Posterior vena cava (tissue), 2 donors: ENCODE measurements around the gene CASP3. TPM values are rescaled to one million over a fixed set of nuclear protein-coding genes. Genes with fewer than 3 reads are reported as not detected.
"Not testable (repeated sequence)": the region's sequence is repeated elsewhere in the genome, so short reads cannot be mapped to it uniquely, and the experiment has no call there.

ENCODE experiments used
- DNase-seq: peaks from one replicate; pipeline ENCODE4 v3.0.0-alpha.2; 2020; ENCODE audit warnings: low spot score
- intact Hi-C, 2 donors: fragments of 100-400 bp; cut with DNase I; formaldehyde crosslinking; loops; one replicate each; pipeline versions ENCODE4 v1.14.1 to v1.14.2; 2022 to 2023
- total RNA-seq, 2 donors: library from RNA; stranded (reverse); fragmentation: NEBNext Ultra II Directional; extraction: Animal tissue kit (Norgen Biotek cat#: 25700); gene quantifications; one replicate each; pipeline ENCODE4 v1.2.1, GENCODE V29; 2021
- donor health status: DM: yes; HTN: yes; CAD: no.
- donor health status: DM: yes; HTN: yes; CAD: no.

Gene CASP3
- total RNA-seq, 2 donors from 2014 or later: 16.8 to 17.1 TPM

DNA sequence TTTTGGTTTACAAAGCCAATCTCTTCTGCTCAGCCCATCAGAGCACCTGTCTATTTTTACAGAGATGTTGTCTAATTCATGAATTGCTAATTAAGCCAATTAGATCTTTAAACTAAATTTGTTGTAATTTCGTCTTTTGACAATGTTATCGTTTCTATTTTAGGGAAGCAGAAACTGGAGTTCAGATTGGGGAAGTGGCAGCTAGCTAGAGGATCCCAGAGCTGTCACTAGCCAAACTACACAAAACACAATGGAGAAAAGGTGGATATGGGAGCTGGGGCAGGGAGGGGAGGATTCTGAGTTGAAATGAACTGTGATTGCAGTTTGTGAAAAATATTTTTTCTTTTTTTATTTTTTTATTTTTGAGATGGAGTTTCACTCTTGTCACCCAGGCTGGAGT is 35.8 kb downstream of the CASP3 start:
- no peak for DNase-seq
- intact Hi-C loops: no loop called here

DNA sequence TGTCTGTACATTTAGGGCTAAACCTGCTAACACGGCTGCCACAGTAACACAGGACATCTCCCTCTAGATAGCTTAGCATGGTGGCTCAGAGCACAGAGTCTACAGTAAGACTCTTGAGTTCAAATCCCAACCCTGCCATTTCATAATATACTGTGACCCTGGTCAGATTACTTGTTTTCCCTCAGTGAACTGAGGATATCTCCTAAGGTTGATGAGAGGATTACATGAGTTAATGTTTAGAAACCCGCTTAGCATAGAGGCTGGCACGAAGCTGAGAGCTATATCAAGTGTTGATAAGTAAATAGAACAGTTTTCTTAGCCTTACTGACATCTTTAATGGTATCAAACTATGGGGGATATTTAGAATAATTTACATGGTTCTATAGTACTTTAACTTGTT is 37.2 kb downstream of the CASP3 start:
- intact Hi-C loops: no loop called here
- DNase-seq: no peak

- DNase-seq, intact Hi-C loops: not testable (repeated sequence)
Measured at GRCh38 chr4:184607429-184607828, 41.8 kb downstream of the CASP3 start.

GRCh38 chr4:184602857-184603256 is 46.4 kb downstream of the CASP3 start:
- intact Hi-C loops, DNase-seq: not testable (repeated sequence)

DNA sequence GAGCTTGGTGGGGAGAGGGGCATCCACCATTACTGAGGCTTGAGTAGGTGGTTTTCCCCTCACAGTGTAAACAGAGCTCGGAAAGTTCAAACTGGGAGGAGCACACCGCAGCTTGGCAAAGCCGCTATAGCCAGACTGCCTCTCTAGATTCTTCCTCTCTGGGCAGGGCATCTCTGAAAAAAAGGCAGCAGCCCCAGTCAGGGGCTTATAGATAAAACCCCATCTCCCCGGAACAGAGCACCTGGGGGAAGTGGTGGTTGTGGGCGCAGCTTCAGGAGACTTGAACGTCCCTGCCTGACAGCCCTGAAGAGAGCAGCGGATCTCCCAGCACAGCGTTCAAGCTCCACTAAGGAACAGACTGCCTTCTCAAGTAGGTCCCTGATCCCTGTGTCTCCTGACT is 48.3 kb downstream of the CASP3 start:
- intact Hi-C loops, DNase-seq: not testable (repeated sequence)

GRCh38 chr4:184599492-184600135 is 49.6 kb downstream of the CASP3 start:
- no peak for DNase-seq
- intact Hi-C loops: no loop called here

- intact Hi-C loops: no loop called here
- no peak for DNase-seq
Measured at GRCh38 chr4:184598753-184599491, 50.3 kb downstream of the CASP3 start.

- no peak for DNase-seq
- intact Hi-C loops: no loop called here
Measured at GRCh38 chr4:184596617-184597185, 52.5 kb downstream of the CASP3 start.

DNA sequence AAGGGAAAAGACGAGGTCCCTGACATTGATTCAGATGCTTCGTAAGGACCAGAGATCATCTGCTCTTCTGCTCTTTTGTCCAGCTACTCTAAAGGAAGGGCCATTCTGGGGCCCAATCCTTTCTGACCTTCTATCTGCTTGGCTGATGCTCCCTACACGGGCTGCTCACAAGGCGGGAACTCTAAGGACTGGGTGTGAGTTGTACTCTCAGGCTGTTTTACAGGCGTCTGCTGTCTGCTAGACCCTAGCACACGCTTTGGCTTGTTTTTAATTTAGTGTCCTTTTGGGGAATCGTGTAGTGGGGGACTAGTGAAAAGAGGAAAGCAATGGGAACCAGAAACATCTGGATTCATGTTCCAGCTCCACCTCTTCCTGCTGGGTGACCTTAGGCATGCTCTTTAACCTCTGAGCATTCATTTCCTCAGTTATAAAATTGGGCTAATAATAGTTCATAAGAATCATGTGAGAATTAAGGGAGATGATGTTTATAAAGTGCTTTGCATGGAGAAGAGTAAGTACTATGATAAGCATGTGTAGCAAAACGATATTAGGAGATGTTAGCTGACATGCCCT is 53.1 kb downstream of the CASP3 start:
- DNase-seq: no peak
- intact Hi-C loops: no loop called here

GRCh38 chr4:184595430-184595829 is 53.8 kb downstream of the CASP3 start:
- intact Hi-C loops: no loop called here
- no peak for DNase-seq

GRCh38 chr4:184593461-184593860 is 55.8 kb downstream of the CASP3 start:
- intact Hi-C loops: no loop called here

GRCh38 chr4:184591747-184592270 is 57.4 kb downstream of the CASP3 start:
- DNase-seq, intact Hi-C loops: not testable (repeated sequence)

More at GRCh38 chr4:184593461-184593860, 55.8 kb downstream of the CASP3 start:
- DNase-seq: no peak

DNA sequence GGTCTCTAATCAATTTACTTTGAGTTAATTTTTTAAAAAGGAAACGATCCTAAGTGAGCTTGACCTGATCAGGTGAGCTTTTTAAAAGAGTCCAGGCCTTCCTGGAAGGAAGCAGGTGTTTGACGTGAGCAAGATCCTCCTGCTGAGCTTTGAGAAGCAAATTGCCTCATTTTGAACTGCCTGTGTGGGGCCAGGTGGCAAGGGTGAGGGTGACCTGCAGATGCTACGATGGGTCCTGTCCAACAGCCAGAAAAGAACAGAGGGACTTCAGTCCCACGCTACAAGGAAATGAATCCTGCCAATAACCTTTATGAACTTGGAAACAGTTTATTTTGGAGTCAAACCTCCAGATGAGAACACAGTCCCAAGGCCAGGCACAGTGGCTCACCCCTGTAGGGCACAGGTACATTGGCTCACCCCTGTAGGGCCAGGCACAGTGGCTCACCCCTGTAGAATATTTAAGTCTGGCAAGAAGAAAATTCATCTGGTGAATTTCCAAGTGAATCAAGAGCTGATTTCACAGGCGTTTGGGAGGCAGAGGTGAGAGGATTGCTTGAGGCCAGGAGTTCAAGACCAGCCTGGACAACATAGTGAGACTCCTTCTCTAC is 58.1 kb downstream of the CASP3 start:
- intact Hi-C loops: no loop called here
- no peak for DNase-seq

- DNase-seq: no peak
- intact Hi-C loops: no loop called here
Measured at GRCh38 chr4:184590196-184590595, 59.1 kb downstream of the CASP3 start.

GRCh38 chr4:184588893-184589292 is 60.4 kb downstream of the CASP3 start:
- intact Hi-C loops: no loop called here

GRCh38 chr4:184587701-184588100 is 61.5 kb downstream of the CASP3 start:
- intact Hi-C loops: no loop called here
- DNase-seq: no peak

More at GRCh38 chr4:184588893-184589292, 60.4 kb downstream of the CASP3 start:
- DNase-seq: no peak

GRCh38 chr4:184587221-184587620 is 62.0 kb downstream of the CASP3 start:
- no peak for DNase-seq
- intact Hi-C loops: no loop called here

- intact Hi-C loops: no loop called here
- DNase-seq: no peak
Measured at GRCh38 chr4:184583738-184584502, 65.3 kb downstream of the CASP3 start.
